NCI-H524 treated with DMSO at 0.1 percent for 48 hours (cell line): ENCODE data around the gene CEMIP.

ENCODE experiments used
- DNase-seq: peaks from one replicate; lab custom pipeline; 2025; lab: John Stamatoyannopoulos, UW

Gene CEMIP

GRCh38 chr15:80823995-80824394 lies 44.8 kb downstream of the CEMIP start:
- DNase-seq, result no peak

DNA sequence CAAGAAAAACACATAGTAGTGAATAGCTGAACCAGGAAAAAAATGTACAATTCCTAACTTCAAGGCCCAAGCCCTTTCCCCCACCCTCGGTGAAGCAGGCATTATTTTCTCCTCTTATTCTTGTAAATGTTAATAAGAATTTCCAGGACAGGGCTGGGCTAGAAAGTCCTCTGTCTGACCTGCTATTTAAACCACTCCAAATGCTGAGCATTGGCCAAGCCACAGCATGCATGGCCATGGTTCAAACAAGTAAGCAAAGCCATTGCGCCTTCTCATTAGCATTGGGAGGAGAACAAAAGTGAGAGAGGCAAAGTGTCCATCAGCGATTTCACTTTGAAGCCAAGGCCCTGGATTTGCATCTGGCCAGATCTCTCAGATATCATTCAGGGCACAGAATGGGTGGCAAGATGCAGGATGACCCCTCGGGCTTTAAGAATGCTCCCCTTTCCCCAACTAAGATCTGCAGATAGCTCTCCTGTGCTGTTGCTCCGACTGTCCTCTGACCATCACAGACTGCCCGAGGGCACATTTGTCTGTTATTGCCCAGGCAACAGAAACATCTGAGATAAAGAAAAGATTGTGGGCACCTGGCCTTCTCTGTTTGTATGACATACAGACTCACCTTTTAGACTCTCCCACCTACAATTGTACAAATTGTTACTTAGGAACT lies 46.3 kb downstream of the CEMIP start:
- no peak for DNase-seq

DNA sequence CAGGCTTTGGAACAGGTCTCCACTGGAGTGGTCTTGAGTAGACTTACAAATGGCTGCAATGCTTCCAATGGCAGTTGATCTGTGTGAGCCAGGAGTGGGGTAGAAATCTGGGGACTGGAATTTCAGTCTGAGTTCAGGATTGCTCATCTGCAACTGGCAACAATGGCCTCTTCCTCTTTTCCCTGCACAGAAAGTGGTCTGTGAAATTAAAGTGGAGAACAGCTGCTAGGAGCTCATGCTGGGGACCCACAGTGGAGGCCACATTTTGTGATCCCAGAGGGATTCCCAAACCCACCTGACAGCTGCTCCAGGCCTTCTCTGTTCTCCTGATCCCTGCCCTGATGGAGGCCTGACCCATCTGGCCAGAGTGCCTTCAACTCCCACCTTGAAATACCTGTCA lies 49.6 kb downstream of the CEMIP start:
- DNase-seq, result peak; percentile 18

DNA sequence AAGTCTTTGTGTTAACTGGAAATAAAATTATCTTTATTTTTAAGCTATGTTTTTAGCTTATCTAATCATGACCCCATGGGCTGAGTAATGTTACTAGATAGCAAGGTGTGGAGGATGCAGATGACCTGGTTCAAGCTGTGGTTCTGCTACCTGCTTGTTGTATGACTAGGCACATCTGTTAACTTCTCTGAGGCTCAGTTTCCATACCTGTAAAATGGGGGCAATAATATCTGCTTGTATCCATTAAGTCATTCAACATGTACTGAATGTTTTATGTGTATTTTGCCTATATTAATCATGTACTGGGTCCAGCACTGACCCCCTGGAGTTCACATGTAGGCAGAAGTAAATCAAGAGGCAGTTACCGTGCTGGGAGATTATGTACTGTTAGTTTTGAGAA lies 51.5 kb downstream of the CEMIP start:
- no peak for DNase-seq

- no peak for DNase-seq
Measured at GRCh38 chr15:80831192-80831591, 52.0 kb downstream of the CEMIP start.

DNA sequence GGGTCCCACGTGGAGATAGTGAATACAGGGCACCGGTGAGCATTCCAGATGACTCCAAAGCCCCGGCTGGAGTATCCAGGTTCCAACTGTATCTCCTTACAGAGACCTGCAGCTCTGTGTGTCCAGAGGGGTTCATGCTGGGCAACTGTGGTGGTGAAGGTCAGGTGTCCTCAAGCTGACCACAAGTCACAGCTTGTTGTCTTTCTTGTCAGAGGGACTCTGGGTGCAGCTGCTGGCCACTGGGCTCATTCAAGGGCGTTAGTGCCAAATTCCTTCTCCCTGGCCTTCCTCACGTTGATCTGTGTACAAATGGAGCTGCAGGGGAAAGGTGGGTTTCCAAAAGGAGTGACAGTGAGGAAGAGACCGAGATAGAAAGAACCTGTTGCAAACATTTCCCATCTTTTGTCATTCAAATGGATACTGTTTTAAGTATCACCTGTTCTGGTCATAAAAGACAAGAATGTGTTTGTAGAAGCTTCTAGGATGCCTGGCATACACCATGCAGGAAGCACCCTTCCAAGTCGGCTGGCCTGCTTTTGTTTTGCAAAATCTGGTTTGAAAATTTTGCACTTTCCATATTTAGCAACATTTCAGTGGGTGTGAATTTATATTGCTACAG lies 52.5 kb downstream of the CEMIP start:
- no peak for DNase-seq

DNA sequence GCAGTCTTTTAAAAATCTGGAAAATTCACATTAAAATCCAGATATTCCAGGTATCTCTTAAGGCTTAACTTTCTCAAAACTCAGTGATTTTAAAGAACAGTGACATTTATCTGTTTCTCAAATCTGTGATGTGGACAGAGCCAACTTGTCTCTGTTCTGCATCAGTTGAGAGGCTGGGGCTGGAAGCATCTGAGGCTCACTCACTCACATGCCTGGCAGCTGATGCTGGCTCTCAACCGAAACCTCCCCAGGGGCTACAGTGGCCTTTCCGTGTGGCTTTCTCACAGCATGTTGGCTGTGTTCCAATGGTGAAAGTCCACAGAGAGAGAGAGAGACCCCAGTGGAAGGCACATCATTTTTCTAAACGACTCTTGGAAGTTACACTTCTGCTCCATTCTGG lies 53.5 kb downstream of the CEMIP start:
- no peak for DNase-seq

- no peak for DNase-seq
Measured at GRCh38 chr15:80834402-80834801, 55.2 kb downstream of the CEMIP start.

- no peak for DNase-seq
Measured at GRCh38 chr15:80834906-80835305, 55.7 kb downstream of the CEMIP start.

- no peak for DNase-seq
Measured at GRCh38 chr15:80835336-80835735, 56.2 kb downstream of the CEMIP start.

GRCh38 chr15:80836223-80836622 lies 57.1 kb downstream of the CEMIP start:
- DNase-seq, result no peak

- DNase-seq, result peak; percentile 76
Measured at GRCh38 chr15:80837006-80837405, 57.8 kb downstream of the CEMIP start.

GRCh38 chr15:80838012-80838411 lies 58.8 kb downstream of the CEMIP start:
- no peak for DNase-seq

DNA sequence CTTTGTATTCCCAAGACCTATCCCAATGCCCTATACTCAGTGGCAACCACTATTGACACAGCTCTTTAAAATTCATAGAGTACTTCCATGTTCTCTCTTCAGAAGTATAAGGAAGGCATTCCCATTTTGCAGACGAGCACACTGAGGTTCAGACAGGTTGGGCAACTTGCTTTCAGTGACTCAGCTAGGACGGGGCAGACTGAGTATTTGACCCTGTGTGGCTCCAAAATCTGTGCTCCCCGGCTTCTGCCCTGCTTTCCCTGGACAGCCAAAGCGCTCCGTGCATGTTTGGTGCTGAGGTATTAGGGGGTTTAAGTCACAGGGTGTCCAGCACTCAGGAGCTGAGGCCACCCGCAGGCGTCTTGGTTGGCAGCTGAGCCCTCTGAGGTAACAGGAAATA lies 59.5 kb downstream of the CEMIP start:
- no peak for DNase-seq

GRCh38 chr15:80839764-80840130 lies 60.6 kb downstream of the CEMIP start:
- no peak for DNase-seq

GRCh38 chr15:80840182-80841130 lies 61.3 kb downstream of the CEMIP start:
- no peak for DNase-seq

DNA sequence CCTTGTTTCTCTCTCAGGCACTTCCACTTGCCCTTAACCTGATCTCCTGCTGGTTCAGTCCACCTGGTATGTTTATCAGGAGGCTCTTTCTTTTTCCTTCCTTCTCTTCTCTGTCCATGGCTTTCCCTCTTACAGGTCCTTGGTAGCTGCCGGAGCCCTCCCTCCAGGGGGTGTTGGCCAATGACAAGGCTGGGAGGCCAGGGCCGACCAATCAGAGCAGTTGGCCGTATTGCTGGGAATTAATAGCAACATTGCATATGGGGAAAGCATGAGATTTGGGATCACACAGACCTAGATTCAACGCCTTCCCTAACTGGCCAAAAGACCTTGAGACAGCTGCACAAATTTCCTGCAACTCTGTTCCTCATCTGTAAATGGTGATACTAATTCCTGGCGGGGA lies 62.4 kb downstream of the CEMIP start:
- DNase-seq, result no peak

- no peak for DNase-seq
Measured at GRCh38 chr15:80844011-80844732, 65.0 kb downstream of the CEMIP start.

DNA sequence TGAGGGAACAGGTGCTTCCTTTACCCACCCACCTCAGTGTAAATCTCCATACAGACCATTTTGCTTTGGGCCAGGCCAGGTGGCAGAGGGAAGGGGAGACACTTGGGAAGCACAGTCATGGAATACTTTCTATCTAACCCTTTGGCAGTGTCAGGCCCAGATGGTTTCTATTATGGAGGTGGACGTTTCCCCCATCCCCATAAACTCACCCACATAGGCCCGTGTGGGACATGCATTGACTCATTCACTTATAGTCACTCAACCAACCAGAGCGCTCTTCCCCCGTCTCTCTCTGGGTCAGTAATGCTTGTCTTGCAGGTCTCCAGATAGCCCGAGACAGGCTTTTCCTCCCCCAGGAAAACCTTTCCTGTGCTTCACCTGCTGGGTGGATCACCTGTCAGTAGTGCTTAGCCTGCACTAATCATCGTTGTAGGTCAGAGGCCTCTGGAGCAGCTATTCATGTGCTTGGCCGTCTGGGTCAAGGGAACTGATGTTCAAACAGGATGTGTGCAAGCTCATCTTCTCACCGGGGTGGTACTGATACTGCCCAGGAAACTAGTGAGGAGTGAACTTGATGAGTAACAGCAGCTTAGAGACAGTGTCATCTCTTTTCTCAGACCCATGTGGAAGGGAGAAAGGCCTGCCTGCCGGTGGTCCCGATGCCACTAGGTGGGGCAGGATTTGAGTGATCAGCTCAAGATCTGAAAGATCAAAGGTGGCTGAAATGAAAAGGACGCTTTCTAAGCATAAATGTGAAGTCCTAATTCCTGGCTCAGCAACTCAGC lies 67.1 kb downstream of the CEMIP start:
- DNase-seq, result no peak

GRCh38 chr15:80849308-80849707 lies 70.1 kb downstream of the CEMIP start:
- no peak for DNase-seq

DNA sequence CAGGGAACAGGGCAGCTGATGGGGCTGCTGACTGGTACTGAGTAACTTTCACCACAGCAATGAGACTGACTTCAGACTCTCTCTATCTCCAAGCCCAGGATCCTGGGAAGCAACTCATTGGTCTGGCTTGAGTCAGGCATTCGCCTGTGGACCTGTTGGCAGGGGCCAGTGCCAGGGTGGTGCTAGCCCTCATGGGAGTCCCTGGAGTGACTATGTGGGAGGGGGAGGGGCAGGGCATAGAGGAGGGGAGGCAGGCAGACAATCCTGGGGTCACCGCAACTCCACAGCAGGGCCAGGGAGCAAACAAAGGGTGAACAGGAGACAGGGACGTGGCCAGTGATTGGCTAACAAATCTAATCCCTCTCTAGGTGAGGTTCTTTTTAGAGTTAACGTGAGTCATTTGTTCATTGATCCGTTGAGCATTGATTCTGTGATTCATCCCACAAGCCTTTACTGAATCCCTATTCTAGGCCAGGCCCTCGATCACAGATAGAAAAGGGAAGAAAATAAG lies 71.8 kb downstream of the CEMIP start:
- DNase-seq, result no peak
